A549 (cell line): ENCODE data around the gene SLC2A13. TPM values are rescaled to one million over a fixed set of nuclear protein-coding genes. Genes with fewer than 3 reads are reported as not detected.

Experiments used
- ATAC-seq, 2 experiments: fragments of 200-7000 bp in 1 of 2; fragments of >200 bp in 1 of 2; cut with Nextera tagmentation in 1 of 2; cut with Tn5 transposase in 1 of 2; 3 replicates each; pipeline versions ENCODE4 v1.8.0 to v1.9.1; 2018 to 2020; ENCODE audit warnings: mild to moderate bottlenecking in 1 of 2, moderate library complexity in 1 of 2
- CTCF ChIA-PET: fragments of 300-600 bp; sonication (Branson Sonifier 250); formaldehyde crosslinking; extraction: SDS; loops from one replicate; lab custom pipeline; 2021; ENCODE audit warnings: antibody characterized with exemption, inconsistent platforms; lab: Yijun Ruan, JAX
- POLR2A ChIA-PET: fragments of 350-600 bp; formaldehyde crosslinking; extraction: SDS; loops from one replicate; lab custom pipeline; 2021; ENCODE audit warnings: antibody characterized with exemption, inconsistent platforms; lab: Yijun Ruan, JAX
- DNase-seq, 2 experiments: peaks; one replicate each; pipeline versions ENCODE4 v3.0.0 to v3.0.0-alpha.2; 2011 to 2016; ENCODE audit warnings: low read depth in 1 of 2, low spot score in 1 of 2
- FAIRE-seq: peaks from 2 replicates; lab custom pipeline; 2011; peaks lifted over from hg19 to GRCh38; lab: Jason Lieb, UNC
- H3K27ac ChIP-seq, 2 experiments: fragments of >200 bp; sonication (Bioruptor Twin); formaldehyde crosslinking; 3 replicates each; pipeline ENCODE4 v1.5.1; 2016 to 2017
- H3K4me1 ChIP-seq: fragments of >200 bp; sonication (Bioruptor Twin); formaldehyde crosslinking; 3 replicates; pipeline ENCODE4 v1.6.1; 2016
- H3K4me2 ChIP-seq: fragments of >200 bp; sonication (Bioruptor Twin); formaldehyde crosslinking; 3 replicates; pipeline ENCODE4 v1.6.1; 2016
- H3K4me3 ChIP-seq: fragments of >200 bp; sonication (Bioruptor Twin); formaldehyde crosslinking; 3 replicates; pipeline ENCODE4 v1.5.1; 2016
- H3K9me3 ChIP-seq: fragments of >200 bp; sonication (Bioruptor Twin); formaldehyde crosslinking; 3 replicates; pipeline ENCODE4 v1.6.1; 2016
- CBX8 ChIP-seq: fragments of 200-600 bp; sonication (generic); IDR thresholded peaks from 2 replicates; pipeline ENCODE4 v1.6.1; 2016
- CTCF ChIP-seq: fragments of >200 bp; sonication (Bioruptor Twin); formaldehyde crosslinking; IDR thresholded peaks from 3 replicates; pipeline ENCODE4 v1.5.1; 2016
- E2F6 ChIP-seq: IDR thresholded peaks from 2 replicates; pipeline ENCODE4 v1.6.1; 2012; ENCODE audit warnings: low read depth, borderline replicate concordance
- ELK1 ChIP-seq: fragments of 150-350 bp; IDR thresholded peaks from 2 replicates; pipeline ENCODE4 v1.6.1; 2014; ENCODE audit warnings: low read depth, mild to moderate bottlenecking, low read length
- FOSL2 ChIP-seq, 2 experiments: fragments of 450-650 bp in 1 of 2; fragments of >200 bp in 1 of 2; sonication (Bioruptor Twin) in 1 of 2; formaldehyde crosslinking; IDR thresholded peaks; 2 replicates each; pipeline versions ENCODE4 v1.5.0 to v1.6.1; 2016 to 2020; ENCODE audit warnings: mild to moderate bottlenecking in 1 of 2, moderate library complexity in 1 of 2
- HMGXB4 ChIP-seq: fragments of 250-450 bp; sonication (Bioruptor Pico); IDR thresholded peaks from 2 replicates; pipeline ENCODE4 v1.5.0; 2021; ENCODE audit warnings: mild to moderate bottlenecking, moderate library complexity, borderline replicate concordance
- KDM1A ChIP-seq: fragments of 200-600 bp; sonication (generic); IDR thresholded peaks from 2 replicates; pipeline ENCODE4 v1.6.1; 2016; ENCODE audit warnings: low read depth, mild to moderate bottlenecking
- MAFK ChIP-seq: fragments of 450-650 bp; IDR thresholded peaks from 2 replicates; pipeline ENCODE4 v1.6.1; 2014; ENCODE audit not compliant: partially characterized antibody
- MAX ChIP-seq: IDR thresholded peaks from 2 replicates; pipeline ENCODE4 v1.6.1; 2012
- MYC ChIP-seq: IDR thresholded peaks from 2 replicates; pipeline ENCODE4 v1.6.1; 2012; ENCODE audit warnings: mild to moderate bottlenecking, inconsistent platforms, low read length, improper control_type of control experiment, borderline replicate concordance
- PBX3 ChIP-seq: IDR thresholded peaks from 2 replicates; pipeline ENCODE4 v1.6.1; 2012
- RAD21 ChIP-seq, 2 experiments: fragments of >200 bp in 1 of 2; sonication (Bioruptor Twin) in 1 of 2; formaldehyde crosslinking in 1 of 2; IDR thresholded peaks in 1 of 2; conservative IDR thresholded peaks in 1 of 2; 2 replicates in 1 of 2; 3 replicates in 1 of 2; pipeline ENCODE4 v1.6.1; 2012 to 2018; ENCODE audit warnings: inconsistent platforms in 1 of 2
- RCOR1 ChIP-seq: fragments of 150-350 bp; IDR thresholded peaks from 2 replicates; pipeline ENCODE4 v1.6.1; 2014; ENCODE audit warnings: antibody characterized with exemption, low read length, low read depth
- ZNF302 ChIP-seq: fragments of 250-450 bp; sonication (Bioruptor Pico); IDR thresholded peaks from 2 replicates; pipeline ENCODE4 v1.9.0; 2021; ENCODE audit warnings: inconsistent platforms, mild to moderate bottlenecking, moderate library complexity
- WGBS: methylation state at CpG from one replicate; pipeline ENCODE4 v1.1.6; 2017; ENCODE audit errors: missing lambda C conversion rate; 5-methylcytosine and 5-hydroxymethylcytosine counted together
- polyA plus RNA-seq, 4 experiments: library from polyadenylated mRNA; depleted of rRNA in 3 of 4; stranded (reverse); fragments of >200 nt; fragmentation: RNase III in 1 of 4; extraction: RNeasy Plus Mini Kit Qiagen cat#74134 plus additional on column Dnase treatment in 1 of 4; gene quantifications; 2 replicates in 3 of 4; 3 replicates in 1 of 4; pipeline ENCODE4 v1.2.3, GENCODE V29; 2011 to 2017

The SLC2A13 gene
- polyA plus RNA-seq, 2 of the 4 experiments (the other 2 are of a cell fraction) = 4.5 to 8.2 TPM

- DNase-seq = no peak
- POLR2A ChIA-PET = no interaction called here
- Histone ChIP-seq H3K4me2 (peak overlapping the region; percentile 35), H3K4me3 (no peak overlapping the region), H3K27ac (no peak overlapping the region), H3K9me3 (no peaks in the 10 kb centered on the region), H3K4me1 (peaks cover 21% of the 10 kb centered on the region)
- peak; percentile 39 for FAIRE-seq
- 0% methylated on average over 2 of the region's 2 CpGs for WGBS
- TF ChIP-seq MAX (no peak), MYC (no peak), HMGXB4 (no peak), CTCF (no peak), E2F6 (no peak), RAD21 (conservative IDR thresholded peaks at IDR 0.05 in 1 of 2, IDR thresholded peaks at IDR 0.05 in 1 of 2) (no peak), FOSL2 (IDR thresholded peaks at IDR 0.05) (no peak), FOSL2 (CRISPR knock-in tag; IDR thresholded peaks at IDR 0.05) (peak; percentile 9; the same call in 1 of the 2 replicates), ELK1 (no peak)
- CTCF ChIA-PET = no interaction called here
- peak in 1 of 2 experiments; percentile 61; a peak in 2 of 6 replicates for ATAC-seq
These were observed 71.2 kb downstream of the SLC2A13 start for GRCh38 chr12:40034712-40035111.

GRCh38 chr12:40034156-40034555 lies 71.7 kb downstream of the SLC2A13 start:
- FAIRE-seq = no peak
- POLR2A ChIA-PET = no interaction called here

GRCh38 chr12:40033242-40033630 lies 72.6 kb downstream of the SLC2A13 start:
- FAIRE-seq (no peak), ATAC-seq (no peak), DNase-seq (no peak)
- ChIA-PET CTCF (interaction anchor here (2.4 kb wide), 1 partner anchor 22 kb away, joined by 11 read pairs; no protein-coding TSS in a partner anchor), POLR2A (no interaction called here)
- H3K4me2 ChIP-seq = no peak overlapping the region
- H3K9me3 ChIP-seq = no peaks in the 10 kb centered on the region
- no peak for TF ChIP-seq ELK1
- TF ChIP-seq MAFK = peak; percentile 52
- H3K27ac ChIP-seq = no peak overlapping the region
- H3K4me1 ChIP-seq = peaks cover 21% of the 10 kb centered on the region
- no peak overlapping the region for H3K4me3 ChIP-seq

More at GRCh38 chr12:40034156-40034555, 71.7 kb downstream of the SLC2A13 start:
- H3K4me2 ChIP-seq = peak overlapping the region; percentile 35; the same call in 2 of the 3 replicates
- H3K4me1 ChIP-seq = peaks cover 21% of the 10 kb centered on the region
- CTCF ChIA-PET = interaction anchor here (2.4 kb wide), 1 partner anchor 23 kb away, joined by 11 read pairs; no protein-coding TSS in a partner anchor
- ATAC-seq (no peak), DNase-seq (no peak)
- no peaks in the 10 kb centered on the region for H3K9me3 ChIP-seq
- no peak overlapping the region for H3K27ac ChIP-seq
- no peak overlapping the region for H3K4me3 ChIP-seq
- TF ChIP-seq RCOR1 (no peak), ZNF302 (CRISPR knock-in tag) (no peak), PBX3 (no peak), CBX8 (no peak), KDM1A (no peak)
